HG03565 (cell line): ENCODE results near the gene RAB4B.
A peak's percentile ranks its signal among the peaks of the same experiment; 100 is the strongest.
"Not testable (repeated sequence)": the region's sequence is repeated elsewhere in the genome, so short reads cannot be mapped to it uniquely, and the experiment has no call there.

ENCODE experiments used
- ATAC-seq: cut with Tn5 transposase; IDR thresholded peaks from one replicate; pipeline ENCODE4 v1.9.1; 2021; ENCODE audit warnings: mild to moderate bottlenecking, moderate library complexity; ENCODE audit not compliant: unreplicated experiment

The RAB4B gene

DNA sequence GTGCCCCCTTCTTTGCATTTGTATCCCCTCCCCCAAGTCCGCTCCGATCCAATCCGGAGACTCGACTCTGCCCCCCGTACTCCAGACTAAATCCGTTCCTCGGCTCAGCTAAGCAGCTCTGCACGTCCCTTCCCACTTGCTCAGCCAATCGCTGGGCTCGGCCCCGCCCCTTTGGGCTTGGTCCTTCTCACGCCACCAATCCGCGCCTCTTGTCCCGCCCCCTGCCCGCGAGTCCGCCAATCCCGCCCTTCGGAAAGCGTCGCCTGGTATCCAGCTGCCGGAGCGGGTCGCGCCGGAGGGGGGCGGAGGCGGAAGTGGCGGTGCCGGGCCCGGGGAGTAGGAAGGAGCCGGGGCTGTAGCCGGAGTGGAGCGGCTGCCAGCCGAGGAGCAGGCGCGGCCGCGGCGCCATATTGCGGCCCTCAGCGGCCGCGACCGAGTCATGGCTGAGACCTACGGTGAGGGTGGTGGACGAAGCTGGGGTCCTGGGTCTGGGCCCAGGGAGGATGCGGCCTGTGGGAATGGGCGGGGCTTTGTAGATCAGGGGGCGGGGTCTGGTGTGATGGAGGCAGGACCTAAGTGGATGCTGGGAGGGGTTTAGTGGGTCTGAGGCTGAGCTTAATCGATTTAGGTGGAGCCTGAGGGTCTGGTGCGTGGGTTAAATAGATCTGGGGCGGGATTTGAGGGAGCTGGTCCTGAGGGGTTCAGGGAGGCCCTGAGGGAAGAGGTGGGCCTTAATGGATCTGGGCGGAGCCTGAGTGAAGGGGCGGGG, at the start of gene RAB4B:
Gene RAB4B (plus strand): TSS at position 311 of the 769 bp plus-strand sequence. CDS start 129 bp downstream, at position 440.
- peak; percentile 53 for ATAC-seq

- ATAC-seq = not testable (repeated sequence)
These were observed 48.0 kb upstream of the RAB4B start for GRCh38 chr19:40730065-40730464.

- ATAC-seq = not testable (repeated sequence)
These were observed 45.7 kb upstream of the RAB4B start for GRCh38 chr19:40732304-40732703.

DNA sequence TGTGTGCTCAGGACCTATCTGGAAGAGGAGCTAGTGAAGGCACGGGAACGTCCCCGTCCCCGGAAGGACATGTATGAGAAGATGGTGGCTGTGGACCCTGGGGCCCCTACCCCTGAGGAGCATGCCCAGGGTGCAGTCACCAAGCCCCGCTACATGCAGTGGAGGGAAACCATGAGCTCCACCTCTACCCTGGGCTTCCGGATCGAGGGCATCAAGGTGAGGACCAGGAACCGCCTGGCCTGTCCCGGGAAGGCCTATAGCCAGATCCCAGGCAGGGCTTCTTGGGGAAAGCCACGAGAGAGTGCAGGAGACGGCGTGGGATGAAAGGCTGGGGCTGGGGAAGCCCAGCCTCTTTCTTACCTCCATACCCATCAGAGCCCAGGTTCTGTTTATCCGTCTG, 44.9 kb upstream of the RAB4B start:
- ATAC-seq = no peak

DNA sequence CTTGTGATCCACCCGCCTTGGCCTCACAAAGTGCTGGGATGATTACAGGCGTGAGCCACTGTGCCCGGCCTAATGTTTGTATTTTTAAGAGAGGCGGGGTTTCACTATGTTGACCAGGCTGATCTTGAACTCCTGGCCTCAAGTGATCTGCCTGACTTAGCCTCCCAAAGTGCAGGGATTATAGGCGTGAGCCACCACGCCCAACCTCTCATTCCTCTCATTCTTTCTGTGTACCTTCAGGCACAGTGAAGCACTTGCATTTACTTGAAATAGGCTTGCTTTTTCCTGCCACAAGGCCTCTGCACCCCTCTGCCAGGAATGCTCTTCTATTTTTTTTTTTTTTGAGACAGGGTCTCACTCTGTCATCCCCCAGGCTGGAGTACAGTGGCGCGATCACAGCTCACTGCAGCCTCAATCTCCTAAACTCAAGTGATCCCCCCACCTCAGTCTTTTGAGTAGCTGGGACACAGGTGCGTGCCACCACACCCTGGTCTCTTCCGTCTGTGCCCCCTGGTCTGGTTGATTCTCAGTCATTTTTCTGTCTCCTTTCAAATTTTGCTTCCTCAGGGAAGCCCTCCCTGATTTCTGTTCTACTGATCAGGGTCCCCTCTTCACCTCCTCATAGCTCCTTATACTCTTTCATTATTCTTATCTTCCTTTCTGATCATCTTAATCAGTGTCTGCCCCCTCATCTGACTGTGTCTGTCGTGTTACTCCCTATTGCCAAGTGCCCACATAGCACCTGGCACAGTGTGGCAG, 42.9 kb upstream of the RAB4B start:
- ATAC-seq = no peak

GRCh38 chr19:40736661-40737060, 41.4 kb upstream of the RAB4B start:
- no peak for ATAC-seq

- ATAC-seq = no peak
These were observed 40.9 kb upstream of the RAB4B start for GRCh38 chr19:40737102-40737644.

- no peak for ATAC-seq
These were observed 38.8 kb upstream of the RAB4B start for GRCh38 chr19:40739030-40739839.

- no peak for ATAC-seq
These were observed 38.0 kb upstream of the RAB4B start for GRCh38 chr19:40739871-40740703.

DNA sequence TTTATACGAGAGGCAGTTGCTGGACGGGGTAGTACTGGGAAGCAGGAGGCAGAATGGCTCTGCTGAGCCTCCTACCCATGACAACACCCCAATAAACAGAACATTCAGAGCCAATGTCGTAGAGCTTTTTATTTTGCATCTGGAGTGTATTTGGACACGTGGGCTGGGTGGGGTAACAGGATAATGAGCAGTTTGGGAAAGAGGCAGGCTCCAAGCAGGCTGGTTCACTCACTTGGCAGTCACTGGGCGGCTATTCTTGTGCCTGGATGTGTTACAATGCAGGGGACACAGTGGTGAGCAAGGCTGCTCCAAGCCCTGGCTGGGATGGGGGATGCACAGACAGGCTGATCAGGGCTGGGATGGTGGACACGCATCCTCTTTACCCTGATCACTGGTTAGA, 37.3 kb upstream of the RAB4B start:
- ATAC-seq = no peak

DNA sequence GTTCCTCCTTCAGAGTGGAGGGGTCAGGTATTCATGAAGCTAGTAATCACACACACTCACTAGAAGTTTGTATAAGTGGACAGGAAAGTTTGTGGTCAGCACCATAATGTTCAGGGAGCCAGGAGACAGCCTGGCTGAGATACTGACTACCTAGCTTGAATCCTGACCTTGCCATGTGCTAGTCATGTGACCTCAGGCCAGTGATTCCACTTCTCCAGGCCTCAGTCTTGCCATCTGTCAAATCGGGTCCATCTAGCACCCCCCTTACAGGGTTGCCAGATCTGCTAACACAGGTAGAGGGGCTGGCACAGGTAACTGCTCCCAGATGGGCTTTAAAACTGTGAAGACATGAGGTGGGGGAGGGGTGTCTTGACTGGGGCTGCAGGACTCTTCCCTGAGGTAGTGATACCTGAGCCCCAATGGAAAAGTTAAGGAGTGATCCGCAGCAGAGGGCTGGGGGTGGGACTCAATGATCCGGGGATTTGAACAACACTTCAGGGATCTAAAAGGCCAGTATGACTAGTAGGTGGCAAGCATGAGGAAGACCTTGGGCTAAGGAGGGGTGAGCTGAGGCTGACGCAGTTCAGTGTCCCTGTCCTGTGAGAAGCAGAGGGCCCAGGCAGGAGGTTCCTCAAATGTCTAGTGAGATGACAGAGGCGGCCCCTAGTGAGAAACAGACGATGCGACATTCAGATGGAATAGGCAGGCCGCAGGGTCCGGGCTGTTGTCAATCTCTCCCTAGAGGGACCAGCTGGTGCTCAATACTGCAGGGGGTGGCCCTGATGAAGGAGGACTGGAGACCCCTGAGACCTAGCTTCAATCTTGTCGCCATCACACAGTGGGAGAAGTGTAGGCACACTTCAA, 36.3 kb upstream of the RAB4B start:
- ATAC-seq = no peak

- no peak for ATAC-seq
These were observed 35.6 kb upstream of the RAB4B start for GRCh38 chr19:40742477-40742876.

DNA sequence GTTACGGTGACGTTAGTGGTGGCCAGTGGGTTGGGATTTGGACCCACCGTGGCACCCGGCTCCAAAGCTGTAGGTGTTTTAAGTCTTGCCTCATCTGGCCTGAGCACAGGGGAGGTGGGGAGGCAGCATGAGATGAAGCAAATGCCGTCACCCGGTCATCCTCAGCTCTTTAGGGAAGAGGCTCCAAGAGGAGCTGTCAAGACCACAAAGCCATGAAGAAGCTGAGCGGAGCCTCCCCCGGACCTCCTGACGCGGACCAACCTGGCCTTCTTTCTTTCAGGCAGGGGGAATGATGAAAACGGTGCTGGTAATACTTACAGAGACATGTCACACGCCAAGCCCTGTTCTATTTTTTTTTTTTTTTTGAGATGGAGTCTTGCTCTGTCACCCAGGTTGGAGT, 35.2 kb upstream of the RAB4B start:
- ATAC-seq = no peak

GRCh38 chr19:40743926-40744325, 34.1 kb upstream of the RAB4B start:
- no peak for ATAC-seq

- no peak for ATAC-seq
These were observed 33.3 kb upstream of the RAB4B start for GRCh38 chr19:40744554-40745401.

DNA sequence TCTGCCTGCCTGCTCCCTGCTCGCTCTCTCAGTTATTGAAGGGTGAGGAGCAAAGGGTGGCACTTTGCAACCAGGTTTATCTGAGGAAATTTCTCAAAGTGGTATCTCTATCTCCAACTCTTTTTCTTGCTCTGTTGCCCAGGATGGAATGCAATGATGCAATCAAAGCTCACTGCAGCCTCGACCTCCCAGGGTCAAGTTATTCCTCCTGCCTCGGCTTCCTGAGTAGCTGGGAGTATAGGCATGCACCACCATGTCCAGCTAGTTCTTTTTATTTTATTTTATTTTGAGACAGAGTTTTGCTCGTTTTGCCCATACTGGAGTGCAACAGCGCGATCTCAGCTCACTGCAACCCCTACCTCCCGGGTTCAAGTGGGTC, 32.7 kb upstream of the RAB4B start:
- no peak for ATAC-seq

- ATAC-seq = no peak
These were observed 30.5 kb upstream of the RAB4B start for GRCh38 chr19:40747536-40747935.

GRCh38 chr19:40750058-40750873, 27.8 kb upstream of the RAB4B start, which contains the start of gene ACTMAP:
ACTMAP (minus strand) TSS chr19:40750477; CDS start chr19:40749803, 674 bp downstream.
- ATAC-seq = peak; percentile 79
